Breast epithelium (tissue), 3 donors: ENCODE results near the gene MSH3.

Source experiments
- CTCF ChIP-seq, 3 donors: fragments of 450-650 bp; IDR thresholded peaks; one replicate each; pipeline ENCODE4 v1.5.1; 2016 to 2017; ENCODE audit warnings: antibody characterized with exemption in 3 of 3, mild to moderate bottlenecking in 3 of 3, moderate library complexity in 3 of 3
- POLR2A ChIP-seq: fragments of 450-650 bp; IDR thresholded peaks from one replicate; pipeline ENCODE4 v1.6.1; 2016; ENCODE audit warnings: antibody characterized with exemption, mild to moderate bottlenecking, moderate library complexity

- no peak for TF ChIP-seq CTCF (IDR thresholded peaks at IDR 0.05)
- no peak for TF ChIP-seq POLR2A
These were observed 108.8 kb downstream of the MSH3 start for GRCh38 chr5:80763211-80763610.
